Measurements from ENCODE around the gene PLA2G4F.

GRCh38 chr15:42089942-42090341 lies 66.5 kb downstream of the PLA2G4F start:
- TF ChIP-seq, protein P1, sequence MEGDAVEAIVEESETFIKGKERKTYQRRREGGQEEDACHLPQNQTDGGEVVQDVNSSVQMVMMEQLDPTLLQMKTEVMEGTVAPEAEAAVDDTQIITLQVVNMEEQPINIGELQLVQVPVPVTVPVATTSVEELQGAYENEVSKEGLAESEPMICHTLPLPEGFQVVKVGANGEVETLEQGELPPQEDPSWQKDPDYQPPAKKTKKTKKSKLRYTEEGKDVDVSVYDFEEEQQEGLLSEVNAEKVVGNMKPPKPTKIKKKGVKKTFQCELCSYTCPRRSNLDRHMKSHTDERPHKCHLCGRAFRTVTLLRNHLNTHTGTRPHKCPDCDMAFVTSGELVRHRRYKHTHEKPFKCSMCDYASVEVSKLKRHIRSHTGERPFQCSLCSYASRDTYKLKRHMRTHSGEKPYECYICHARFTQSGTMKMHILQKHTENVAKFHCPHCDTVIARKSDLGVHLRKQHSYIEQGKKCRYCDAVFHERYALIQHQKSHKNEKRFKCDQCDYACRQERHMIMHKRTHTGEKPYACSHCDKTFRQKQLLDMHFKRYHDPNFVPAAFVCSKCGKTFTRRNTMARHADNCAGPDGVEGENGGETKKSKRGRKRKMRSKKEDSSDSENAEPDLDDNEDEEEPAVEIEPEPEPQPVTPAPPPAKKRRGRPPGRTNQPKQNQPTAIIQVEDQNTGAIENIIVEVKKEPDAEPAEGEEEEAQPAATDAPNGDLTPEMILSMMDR (IDR thresholded peaks at IDR 0.05), result no peak
- no peak for TF ChIP-seq POLR2A (IDR thresholded peaks at IDR 0.05)
